T-helper 17 cell (primary cell): ENCODE results near the gene PDZRN3. TPM values are rescaled to one million over a fixed set of nuclear protein-coding genes. Genes with fewer than 3 reads are reported as not detected.

Experiments used
- ATAC-seq: fragments of 150-1000 bp; cut with Tn5 transposase; 2 replicates; pipeline ENCODE4 v1.10.0; 2021; ENCODE audit warnings: mild to moderate bottlenecking, moderate library complexity
- DNase-seq, 3 donors: peaks; one replicate each; pipeline versions ENCODE4 v3.0.0 to v3.0.0-alpha.2; 2020 to 2021
- H3K9me3 ChIP-seq: one replicate; pipeline ENCODE4 v1.7.0; 2013; ENCODE audit warnings: low read length, mild to moderate bottlenecking; ENCODE audit not compliant: control insufficient read depth, poor library complexity, severe bottlenecking
- H3K27ac Mint-ChIP-seq: one replicate; pipeline ENCODE4 v1.8.0; 2022; ENCODE audit warnings: mild to moderate bottlenecking, moderate library complexity, mixed read lengths
- H3K27me3 Mint-ChIP-seq: one replicate; pipeline ENCODE4 v1.8.0; 2022; ENCODE audit warnings: mixed read lengths
- H3K36me3 Mint-ChIP-seq: one replicate; pipeline ENCODE4 v1.8.0; 2022; ENCODE audit warnings: low read depth, mixed read lengths
- H3K4me1 Mint-ChIP-seq: one replicate; pipeline ENCODE4 v1.8.0; 2022; ENCODE audit warnings: mild to moderate bottlenecking, mixed read lengths
- H3K4me3 Mint-ChIP-seq: one replicate; pipeline ENCODE4 v1.8.0; 2022; ENCODE audit warnings: mild to moderate bottlenecking, moderate library complexity, mixed read lengths
- total RNA-seq, 4 donors: library from RNA in 2 of 4; stranded (reverse) in 2 of 4; gene quantifications; one replicate each; pipeline ENCODE4 v1.2.3 and lab custom pipeline; 2022 to 2026

The PDZRN3 gene
- total RNA-seq, 2 donors from 2014 or later, result not detected

DNA sequence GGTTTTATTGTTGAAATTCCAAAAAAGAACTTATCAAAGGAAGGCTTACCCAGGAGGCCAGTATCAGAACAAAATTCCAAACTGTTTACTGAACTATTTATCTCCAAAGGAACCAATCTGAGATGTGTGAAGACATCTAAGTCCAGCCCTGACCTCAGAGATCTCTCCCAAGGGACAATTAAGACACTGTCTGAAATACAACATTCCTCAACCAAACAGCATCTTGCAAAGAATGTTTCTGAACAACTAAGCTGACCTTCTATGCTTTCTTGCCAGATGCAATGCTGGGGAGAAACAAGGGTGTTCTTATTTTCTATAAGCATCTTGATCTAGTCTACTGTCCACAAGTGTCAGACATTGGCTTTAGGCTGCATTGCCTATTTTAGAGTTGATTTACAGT lies 13.6 kb downstream of the PDZRN3 start:
- H3K9me3 ChIP-seq, result no peaks in the 10 kb centered on the region
- Mint-ChIP-seq H3K27ac (no peak overlapping the region), H3K36me3 (no peaks in the 10 kb centered on the region), H3K27me3 (no peaks in the 10 kb centered on the region), H3K4me3 (no peak overlapping the region), H3K4me1 (no peaks in the 10 kb centered on the region)
- ATAC-seq (no peak), DNase-seq (no peak)

DNA sequence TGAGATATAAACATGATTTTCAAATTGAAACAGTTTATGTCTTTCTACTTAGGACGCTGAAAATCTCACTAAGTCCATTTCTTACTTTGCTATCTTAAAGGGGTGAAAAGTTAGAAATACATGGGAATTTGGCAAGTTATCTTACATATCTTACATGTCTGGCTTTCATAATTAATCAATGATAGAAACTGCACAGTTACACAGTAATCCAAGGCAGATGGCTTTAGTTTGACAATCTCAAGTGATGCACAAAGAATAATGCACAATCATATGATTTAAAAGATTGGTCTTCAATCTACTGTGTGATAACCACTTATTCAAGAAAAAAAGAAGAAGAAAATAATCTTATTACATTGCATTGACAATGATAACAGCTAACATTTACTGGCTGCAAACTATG lies 14.2 kb downstream of the PDZRN3 start:
- Mint-ChIP-seq H3K27ac (no peak overlapping the region), H3K4me1 (no peaks in the 10 kb centered on the region), H3K27me3 (no peaks in the 10 kb centered on the region), H3K4me3 (no peak overlapping the region), H3K36me3 (no peaks in the 10 kb centered on the region)
- ATAC-seq, result no peak
- no peaks in the 10 kb centered on the region for H3K9me3 ChIP-seq
- DNase-seq, result no peak

DNA sequence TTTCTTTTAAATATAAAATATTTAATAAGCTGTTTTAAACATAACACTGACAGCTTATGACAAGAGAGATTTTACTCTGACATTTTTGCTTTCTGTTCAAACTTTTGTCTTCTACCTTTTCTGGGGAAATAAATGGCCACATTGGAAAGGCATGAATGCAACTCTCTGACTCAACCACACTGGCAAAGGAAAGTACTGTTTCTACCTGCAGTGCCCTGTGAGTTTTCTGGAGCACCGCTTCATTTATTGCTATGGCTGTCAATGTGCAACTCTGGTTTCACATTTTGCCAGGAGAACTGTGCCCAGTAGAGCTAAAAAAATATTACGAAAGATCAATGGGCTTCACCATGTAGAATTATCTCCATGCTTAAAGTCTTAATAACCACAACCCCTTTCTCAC lies 15.1 kb downstream of the PDZRN3 start:
- Mint-ChIP-seq H3K36me3 (no peaks in the 10 kb centered on the region), H3K27ac (no peak overlapping the region), H3K4me1 (no peaks in the 10 kb centered on the region), H3K4me3 (no peak overlapping the region), H3K27me3 (no peaks in the 10 kb centered on the region)
- no peaks in the 10 kb centered on the region for H3K9me3 ChIP-seq
- DNase-seq (no peak), ATAC-seq (no peak)

DNA sequence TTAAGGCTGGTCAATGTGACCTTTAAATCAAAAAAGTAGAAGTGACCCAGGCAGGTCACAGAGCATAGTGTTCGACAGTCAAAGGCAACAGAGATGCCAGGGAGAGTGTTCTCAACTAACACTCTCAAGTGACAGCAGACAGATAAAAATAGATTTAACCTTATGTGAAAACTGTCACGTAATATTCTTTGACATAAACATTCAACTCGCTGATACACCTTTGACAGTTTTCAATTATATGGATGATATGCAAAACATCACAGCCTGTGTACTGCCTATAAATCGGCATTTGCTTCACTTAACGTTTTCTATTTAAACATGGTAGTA lies 15.5 kb downstream of the PDZRN3 start:
- Mint-ChIP-seq H3K4me1 (no peaks in the 10 kb centered on the region), H3K36me3 (no peaks in the 10 kb centered on the region), H3K27ac (no peak overlapping the region), H3K27me3 (no peaks in the 10 kb centered on the region), H3K4me3 (no peak overlapping the region)
- no peaks in the 10 kb centered on the region for H3K9me3 ChIP-seq
- ATAC-seq (no peak), DNase-seq (no peak)

DNA sequence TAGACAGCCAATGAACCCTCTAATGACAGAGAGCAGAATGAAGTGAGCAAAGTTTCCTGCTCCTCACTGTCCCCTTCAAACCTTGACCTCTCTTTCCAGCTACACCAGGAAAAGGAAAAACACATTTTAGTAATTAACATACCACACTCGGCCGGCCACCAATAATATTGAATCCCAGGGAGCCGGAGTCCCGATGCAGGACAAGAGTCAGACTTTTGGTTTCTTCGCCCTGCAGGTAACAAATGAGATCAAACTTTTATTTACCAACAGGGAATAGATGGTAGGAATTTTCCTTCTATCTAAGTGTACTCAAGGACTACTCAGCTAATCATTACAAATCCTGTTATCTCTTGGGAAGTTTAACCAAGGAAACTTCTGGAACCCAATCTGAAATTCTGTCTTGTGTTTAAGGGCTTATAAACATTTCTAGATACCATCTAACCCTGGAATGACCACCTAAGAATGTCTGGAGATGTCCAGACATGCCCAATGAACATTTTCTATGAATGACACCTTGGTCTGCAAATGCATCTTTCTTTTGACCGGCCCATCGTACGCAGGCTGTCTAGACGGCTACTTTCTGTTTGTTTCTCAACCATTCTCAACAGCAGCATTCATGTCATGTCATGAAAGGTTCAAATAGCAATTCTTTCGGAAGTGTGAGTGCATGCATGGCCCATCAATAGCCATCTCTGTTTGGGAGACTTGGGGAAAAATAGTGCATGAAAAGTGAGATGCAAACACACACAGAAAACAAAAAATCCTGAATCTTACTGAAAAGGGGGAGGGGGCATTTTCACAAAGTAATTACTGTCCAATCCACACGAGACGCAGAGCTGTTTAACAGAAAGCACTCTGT lies 16.1 kb downstream of the PDZRN3 start:
- DNase-seq, result no peak
- H3K27ac Mint-ChIP-seq, result no peak overlapping the region
- H3K9me3 ChIP-seq, result no peaks in the 10 kb centered on the region
- no peak for ATAC-seq
- no peaks in the 10 kb centered on the region for H3K36me3 Mint-ChIP-seq
- no peaks in the 10 kb centered on the region for H3K4me1 Mint-ChIP-seq
- H3K4me3 Mint-ChIP-seq, result no peak overlapping the region
- no peaks in the 10 kb centered on the region for H3K27me3 Mint-ChIP-seq

DNA sequence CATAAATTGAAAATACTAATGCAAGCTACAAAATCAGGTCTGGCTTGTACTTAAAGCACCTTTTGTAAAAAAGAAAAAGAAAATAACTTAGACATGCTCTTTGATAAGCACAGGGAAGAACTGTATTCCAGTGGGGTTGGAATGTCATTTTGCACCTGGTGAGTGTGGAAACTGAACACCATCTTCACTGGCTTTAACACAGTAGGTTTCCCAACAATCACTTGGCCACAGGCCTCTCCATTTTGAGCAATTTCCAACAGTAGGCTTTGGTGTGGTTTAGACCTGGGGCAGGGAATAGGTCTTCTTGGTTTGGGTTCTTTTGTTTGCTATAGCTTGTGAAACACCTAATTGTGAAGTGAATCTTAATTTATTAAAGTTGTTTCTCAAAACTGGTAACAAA lies 18.9 kb downstream of the PDZRN3 start:
- ATAC-seq, result no peak
- Mint-ChIP-seq H3K27me3 (no peaks in the 10 kb centered on the region), H3K27ac (no peak overlapping the region), H3K4me3 (no peak overlapping the region), H3K4me1 (no peaks in the 10 kb centered on the region), H3K36me3 (no peaks in the 10 kb centered on the region)
- DNase-seq, result no peak
- no peaks in the 10 kb centered on the region for H3K9me3 ChIP-seq

DNA sequence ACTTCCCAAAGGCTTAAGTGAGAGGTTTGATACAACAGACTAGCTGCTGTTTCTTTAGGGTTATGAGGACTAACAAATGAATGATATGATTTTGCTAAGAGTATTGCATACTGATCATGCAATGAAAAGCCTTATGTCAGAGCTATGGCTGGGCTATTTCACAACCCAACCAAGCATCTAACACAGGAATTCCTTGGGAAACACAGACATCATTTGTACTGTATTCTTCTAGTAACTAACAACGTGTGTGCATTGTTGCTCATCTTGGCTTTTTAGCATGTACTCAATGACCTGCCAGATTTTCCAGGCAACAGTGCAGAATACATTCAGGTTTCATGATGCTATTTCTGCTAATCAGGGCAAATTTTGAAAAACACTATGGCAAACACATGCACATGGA lies 19.3 kb downstream of the PDZRN3 start:
- no peak for DNase-seq
- Mint-ChIP-seq H3K27me3 (no peaks in the 10 kb centered on the region), H3K4me1 (no peaks in the 10 kb centered on the region), H3K4me3 (no peak overlapping the region), H3K27ac (no peak overlapping the region), H3K36me3 (no peaks in the 10 kb centered on the region)
- H3K9me3 ChIP-seq, result no peaks in the 10 kb centered on the region
- no peak for ATAC-seq

DNA sequence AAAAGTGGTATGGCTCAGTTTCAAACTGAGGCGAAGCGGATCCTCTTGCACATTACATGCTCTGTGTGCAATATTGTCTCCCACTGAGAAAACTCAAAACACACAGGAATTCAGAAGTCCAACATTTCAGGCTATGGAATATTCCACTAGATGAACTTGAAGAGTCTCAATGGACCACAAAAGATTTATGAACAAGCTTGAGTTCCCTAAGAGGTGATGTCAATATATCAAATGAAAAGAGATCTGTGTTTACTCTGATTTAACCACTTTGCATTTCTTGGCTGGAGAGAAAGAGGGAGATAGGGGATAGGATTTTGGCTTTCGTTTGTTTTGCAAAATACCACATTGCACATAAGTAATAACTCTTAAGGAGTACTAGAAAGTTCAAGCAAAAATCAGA lies 20.3 kb downstream of the PDZRN3 start:
- Mint-ChIP-seq H3K4me3 (no peak overlapping the region), H3K4me1 (no peaks in the 10 kb centered on the region), H3K27me3 (no peaks in the 10 kb centered on the region), H3K27ac (no peak overlapping the region), H3K36me3 (no peaks in the 10 kb centered on the region)
- ATAC-seq, result no peak
- H3K9me3 ChIP-seq, result no peaks in the 10 kb centered on the region
- DNase-seq, result no peak

DNA sequence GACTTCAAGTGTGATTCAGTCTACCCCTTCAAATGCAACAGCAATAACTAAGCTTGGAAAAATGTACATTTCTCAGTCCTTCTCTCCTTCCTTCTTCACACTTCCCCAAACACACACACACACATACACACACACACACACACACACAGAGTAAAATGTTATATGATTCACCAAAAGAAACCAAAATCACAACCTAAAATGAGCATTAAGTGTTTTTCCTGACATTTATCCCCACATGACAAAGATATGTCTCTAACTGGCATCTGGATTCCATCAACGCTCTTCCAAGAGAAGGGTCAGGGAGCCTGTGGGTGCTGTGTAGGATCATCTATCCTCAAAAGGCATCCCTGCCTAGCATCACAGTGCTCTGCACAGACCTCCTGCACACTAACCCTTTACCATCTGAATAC lies 21.0 kb downstream of the PDZRN3 start:
- H3K27ac Mint-ChIP-seq, result no peak overlapping the region
- H3K27me3 Mint-ChIP-seq, result no peaks in the 10 kb centered on the region
- no peaks in the 10 kb centered on the region for H3K4me1 Mint-ChIP-seq
- ATAC-seq (no peak), DNase-seq (no peak)
- no peak overlapping the region for H3K4me3 Mint-ChIP-seq
- H3K36me3 Mint-ChIP-seq, result no peaks in the 10 kb centered on the region
- H3K9me3 ChIP-seq, result no peaks in the 10 kb centered on the region

DNA sequence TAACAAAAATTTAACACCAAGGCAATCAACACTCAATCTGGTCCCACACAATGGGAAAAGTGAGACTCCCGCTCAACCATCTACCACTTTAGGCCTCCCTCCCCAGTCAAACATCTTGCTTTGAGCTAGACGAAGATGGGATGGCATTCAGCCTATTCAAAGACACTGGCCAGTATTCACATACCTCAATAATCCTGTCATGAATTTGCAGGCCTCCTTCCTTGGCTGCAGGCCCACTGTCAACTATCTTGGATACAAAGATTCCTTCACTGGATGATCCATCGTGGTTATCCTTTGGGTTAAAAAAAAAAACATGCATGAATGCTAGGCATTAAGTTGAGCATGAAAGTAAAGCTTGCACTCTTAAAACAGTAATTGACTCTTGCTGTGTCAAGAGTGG lies 22.6 kb downstream of the PDZRN3 start:
- Mint-ChIP-seq H3K36me3 (no peaks in the 10 kb centered on the region), H3K4me3 (no peak overlapping the region), H3K27me3 (no peaks in the 10 kb centered on the region), H3K27ac (no peak overlapping the region), H3K4me1 (no peaks in the 10 kb centered on the region)
- DNase-seq, result no peak
- no peak for ATAC-seq
- no peaks in the 10 kb centered on the region for H3K9me3 ChIP-seq

DNA sequence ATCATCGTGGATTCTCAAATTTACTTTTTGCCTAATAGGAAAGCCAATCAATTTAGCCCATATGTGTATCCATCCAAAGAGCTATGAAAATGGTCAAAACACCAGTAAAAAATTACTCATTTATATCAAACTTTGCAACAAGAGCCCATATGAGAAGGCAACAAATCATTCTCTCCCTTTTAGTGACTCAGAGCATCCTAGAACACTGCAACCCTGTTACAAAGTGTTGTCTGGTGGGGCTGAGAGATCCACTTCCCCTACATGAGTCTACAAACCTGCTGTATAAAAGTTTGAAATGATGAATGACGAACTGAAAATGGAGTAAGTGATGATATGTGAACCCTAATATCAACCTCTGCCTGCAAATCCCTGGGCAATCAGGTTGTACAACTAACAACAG lies 23.3 kb downstream of the PDZRN3 start:
- H3K27me3 Mint-ChIP-seq, result no peaks in the 10 kb centered on the region
- no peak overlapping the region for H3K27ac Mint-ChIP-seq
- no peaks in the 10 kb centered on the region for H3K4me1 Mint-ChIP-seq
- H3K36me3 Mint-ChIP-seq, result no peaks in the 10 kb centered on the region
- ATAC-seq, result no peak
- no peak overlapping the region for H3K4me3 Mint-ChIP-seq
- no peak for DNase-seq
- no peaks in the 10 kb centered on the region for H3K9me3 ChIP-seq

DNA sequence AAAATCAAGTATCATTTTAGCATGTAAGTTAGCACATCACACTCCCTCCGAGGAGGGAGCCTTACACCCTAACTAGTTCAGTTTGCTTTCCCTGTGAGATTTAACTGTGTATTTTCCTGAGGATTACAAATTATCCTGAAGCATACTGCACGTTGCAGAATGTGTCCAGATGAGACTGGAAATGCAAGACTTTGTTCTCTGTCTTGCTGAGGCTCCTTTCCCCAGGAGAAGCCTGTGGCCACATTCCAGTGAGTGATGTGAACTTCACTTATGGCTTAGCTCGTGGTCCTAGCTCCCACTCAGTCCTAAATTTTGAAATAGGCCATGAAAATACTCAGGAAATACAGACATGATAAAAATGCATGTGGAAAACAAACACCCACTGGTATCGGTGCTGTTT lies 23.7 kb downstream of the PDZRN3 start:
- no peaks in the 10 kb centered on the region for H3K9me3 ChIP-seq
- no peak overlapping the region for H3K4me3 Mint-ChIP-seq
- H3K36me3 Mint-ChIP-seq, result no peaks in the 10 kb centered on the region
- no peaks in the 10 kb centered on the region for H3K4me1 Mint-ChIP-seq
- ATAC-seq (no peak), DNase-seq (no peak)
- no peak overlapping the region for H3K27ac Mint-ChIP-seq
- no peaks in the 10 kb centered on the region for H3K27me3 Mint-ChIP-seq

DNA sequence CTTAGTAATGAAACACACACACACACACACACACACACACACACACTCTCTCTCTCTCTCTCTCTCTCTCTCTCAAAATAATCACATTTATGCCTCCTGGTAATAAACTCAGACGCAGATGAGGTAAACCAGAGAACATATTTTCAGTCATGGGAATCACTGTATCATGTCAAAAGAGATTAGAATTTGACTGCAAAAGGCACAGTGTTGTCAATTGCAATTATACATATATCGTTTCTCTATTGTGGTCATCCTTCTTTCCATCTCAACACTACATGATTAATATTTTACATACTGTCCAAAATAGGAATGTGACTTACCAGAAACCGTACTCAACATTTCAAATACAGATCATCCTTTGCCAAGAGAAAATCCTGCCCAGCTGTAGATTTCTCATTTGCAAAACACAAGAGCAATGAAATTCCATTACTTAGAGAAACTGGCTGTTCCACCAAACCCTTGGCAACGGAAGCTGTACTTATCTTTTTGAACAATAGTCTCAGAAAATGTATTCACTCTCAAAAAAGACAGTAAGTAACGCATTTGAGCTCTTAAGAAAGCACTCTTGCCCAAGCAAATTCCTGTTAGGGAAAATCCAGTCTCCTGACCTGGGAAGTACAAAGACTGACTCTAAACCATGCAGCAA lies 24.3 kb downstream of the PDZRN3 start:
- H3K27ac Mint-ChIP-seq, result no peak overlapping the region
- no peaks in the 10 kb centered on the region for H3K36me3 Mint-ChIP-seq
- H3K4me3 Mint-ChIP-seq, result no peak overlapping the region
- no peaks in the 10 kb centered on the region for H3K4me1 Mint-ChIP-seq
- ATAC-seq (no peak), DNase-seq (no peak)
- H3K27me3 Mint-ChIP-seq, result no peaks in the 10 kb centered on the region
- H3K9me3 ChIP-seq, result no peaks in the 10 kb centered on the region

DNA sequence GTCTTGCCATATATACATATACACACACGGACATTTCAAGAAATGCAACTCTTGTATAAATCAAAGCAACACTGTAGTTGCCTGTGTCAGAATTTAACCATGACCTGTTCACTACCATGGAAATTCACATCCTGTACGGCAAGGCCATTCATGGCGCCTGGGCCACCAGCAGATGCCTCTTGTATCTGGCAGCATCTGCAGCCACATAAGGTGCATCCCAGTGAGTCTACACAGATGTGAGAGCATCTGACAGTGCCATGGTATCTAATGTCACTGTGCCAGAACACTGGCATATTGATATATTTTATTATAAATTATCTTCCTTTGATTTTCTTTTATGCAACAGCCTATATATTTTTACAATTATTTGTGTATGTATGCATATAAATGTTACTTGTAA lies 25.1 kb downstream of the PDZRN3 start:
- Mint-ChIP-seq H3K36me3 (no peaks in the 10 kb centered on the region), H3K4me1 (no peaks in the 10 kb centered on the region), H3K4me3 (no peak overlapping the region), H3K27me3 (no peaks in the 10 kb centered on the region), H3K27ac (no peak overlapping the region)
- no peaks in the 10 kb centered on the region for H3K9me3 ChIP-seq
- no peak for DNase-seq
- no peak for ATAC-seq
